Fibroblast of lung (primary cell): ENCODE measurements around the gene KIAA0586. TPM values are rescaled to one million over a fixed set of nuclear protein-coding genes. Genes with fewer than 3 reads are reported as not detected.

ENCODE experiments used
- DNase-seq, 2 donors: peaks; one replicate each; pipeline versions ENCODE4 v3.0.0 to v3.0.0-alpha.2; 2010; ENCODE audit warnings: low read depth in 2 of 2
- H2AFZ ChIP-seq: 2 replicates; pipeline ENCODE4 v1.5.1; 2012; ENCODE audit warnings: low read length, control low read depth, inconsistent platforms
- H3K27ac ChIP-seq: 2 replicates; pipeline ENCODE4 v1.5.1; 2011; ENCODE audit warnings: low read length, control low read depth; ENCODE audit not compliant: insufficient read depth
- H3K27me3 ChIP-seq: 2 replicates; pipeline ENCODE4 v1.5.1; 2011; ENCODE audit warnings: mild to moderate bottlenecking, low read length; ENCODE audit not compliant: control insufficient read depth, insufficient read depth
- H3K36me3 ChIP-seq: 2 replicates; pipeline ENCODE4 v1.5.1; 2011; ENCODE audit warnings: low read length; ENCODE audit not compliant: control insufficient read depth, insufficient read depth
- H3K4me1 ChIP-seq: 2 replicates; pipeline ENCODE4 v1.5.1; 2011; ENCODE audit warnings: low read length; ENCODE audit not compliant: control insufficient read depth, insufficient read depth; ENCODE audit errors: extremely low read depth
- H3K4me2 ChIP-seq: 2 replicates; pipeline ENCODE4 v1.5.1; 2011; ENCODE audit warnings: low read length, control low read depth; ENCODE audit not compliant: insufficient read depth; ENCODE audit errors: extremely low read depth
- H3K4me3 ChIP-seq, 4 experiments: fragments of 200-600 bp in 1 of 4; sonication (generic) in 1 of 4; replicated peaks in 1 of 4; 2 replicates each; pipeline ENCODE4 v1.5.1; 2011 to 2016; ENCODE audit warnings: low read length in 4 of 4, low read depth in 3 of 4, mild to moderate bottlenecking in 3 of 4, control low read depth in 2 of 4, inconsistent platforms in 1 of 4, mixed read lengths in 1 of 4; ENCODE audit not compliant: insufficient read depth in 1 of 4; ENCODE audit errors: control extremely low read depth in 1 of 4
- H3K79me2 ChIP-seq: 2 replicates; pipeline ENCODE4 v1.5.1; 2012; ENCODE audit warnings: mild to moderate bottlenecking, low read length, inconsistent platforms; ENCODE audit not compliant: control insufficient read depth, insufficient read depth
- H3K9ac ChIP-seq: 2 replicates; pipeline ENCODE4 v1.5.1; 2011; ENCODE audit warnings: mild to moderate bottlenecking, low read length, control low read depth; ENCODE audit not compliant: insufficient read depth
- H3K9me3 ChIP-seq: 2 replicates; pipeline ENCODE4 v1.5.1; 2012; ENCODE audit warnings: low read depth, low read length; ENCODE audit not compliant: control insufficient read depth, insufficient read depth
- H4K20me1 ChIP-seq: 2 replicates; pipeline ENCODE4 v1.5.1; 2011; ENCODE audit warnings: low read length; ENCODE audit not compliant: control insufficient read depth, insufficient read depth; ENCODE audit errors: extremely low read depth
- EZH2 ChIP-seq: IDR thresholded peaks from 2 replicates; pipeline ENCODE4 v1.5.1; 2012; ENCODE audit warnings: low read length, control low read depth, mild to moderate bottlenecking; ENCODE audit errors: missing control alignments
- polyA plus RNA-seq, 2 donors: library from polyadenylated mRNA; depleted of rRNA in 1 of 2; stranded (reverse) in 1 of 2; unstranded in 1 of 2; fragments of >200 nt; gene quantifications; 2 replicates each; pipeline ENCODE4 v1.2.1, GENCODE V29; 2011 to 2012; ENCODE audit warnings: missing spikeins in 1 of 2
- total RNA-seq: library from RNA; depleted of rRNA; stranded (reverse); fragments of >200 nt; gene quantifications from 2 replicates; pipeline ENCODE4 v1.2.1, GENCODE V29; 2014
- TF ChIP-seq, protein P1 (sequence below), 2 donors: IDR thresholded peaks in 1 of 2; conservative IDR thresholded peaks in 1 of 2; 1 replicate in 1 of 2; 2 replicates in 1 of 2; pipeline ENCODE4 v1.5.1; 2011 to 2012; ENCODE audit warnings: low read length in 2 of 2, control low read depth in 1 of 2, inconsistent platforms in 1 of 2, low read depth in 1 of 2, mild to moderate bottlenecking in 1 of 2

The KIAA0586 gene
- total and polyA plus RNA-seq, 2 donors (not counting 1 experiment from before 2014, with no cell fraction given), result 17.8 to 18.9 TPM

DNA sequence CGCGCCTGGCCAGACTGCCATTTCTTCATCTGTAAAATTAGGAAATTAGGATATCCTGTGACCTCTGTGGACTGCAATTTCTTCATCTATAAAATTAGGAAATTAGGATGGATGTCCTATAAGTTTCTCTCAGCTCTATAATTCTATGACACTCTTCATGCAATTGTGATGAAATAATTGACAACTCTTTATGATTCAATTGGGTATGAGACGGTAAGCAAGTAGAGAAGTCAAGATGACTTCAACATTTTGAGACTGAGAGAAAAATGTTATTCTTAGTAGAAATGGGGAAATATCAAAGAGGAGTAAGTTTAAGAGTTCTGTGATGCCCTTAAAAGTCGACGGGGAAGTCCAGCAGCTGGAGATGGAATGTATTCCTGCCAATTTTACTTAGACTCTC, 12.0 kb downstream of the KIAA0586 start:
- Histone ChIP-seq H4K20me1 (no peaks in the 10 kb centered on the region), H3K27ac (no peak overlapping the region), H3K4me3 (no peak overlapping the region), H3K9ac (no peak overlapping the region), H3K36me3 (no peaks in the 10 kb centered on the region), H3K4me2 (no peak overlapping the region), H3K9me3 (no peaks in the 10 kb centered on the region), H3K4me1 (no peaks in the 10 kb centered on the region), H3K79me2 (no peaks in the 10 kb centered on the region), H3K27me3 (no peaks in the 10 kb centered on the region), H2AFZ (no peak overlapping the region)
- DNase-seq, result no peak
- TF ChIP-seq EZH2, result no peak

DNA sequence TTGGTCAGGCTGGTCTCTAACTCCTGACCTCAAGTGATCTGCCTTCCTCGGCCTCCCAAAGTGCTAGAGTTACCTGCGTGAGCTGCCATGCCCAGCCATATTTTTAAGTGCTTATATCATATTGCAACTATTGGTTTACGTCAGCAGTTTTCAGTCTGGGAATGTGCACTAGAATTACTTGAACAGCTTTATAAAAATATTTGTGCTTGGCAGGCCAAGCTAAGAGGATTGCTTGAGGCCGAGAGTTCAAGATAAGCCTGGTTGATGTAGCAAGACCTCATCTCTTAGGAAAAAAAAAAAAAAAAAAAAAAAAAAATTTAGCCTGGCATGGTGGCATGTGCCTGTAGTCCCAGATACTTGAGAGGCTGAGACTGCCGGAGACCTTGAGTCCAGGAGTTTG, 17.1 kb downstream of the KIAA0586 start:
- no peak for DNase-seq
- no peaks in the 10 kb centered on the region for H3K9me3 ChIP-seq
- H3K4me1 ChIP-seq, result no peaks in the 10 kb centered on the region
- H3K4me2 ChIP-seq, result no peak overlapping the region
- no peak for TF ChIP-seq EZH2
- TF ChIP-seq, protein P1, sequence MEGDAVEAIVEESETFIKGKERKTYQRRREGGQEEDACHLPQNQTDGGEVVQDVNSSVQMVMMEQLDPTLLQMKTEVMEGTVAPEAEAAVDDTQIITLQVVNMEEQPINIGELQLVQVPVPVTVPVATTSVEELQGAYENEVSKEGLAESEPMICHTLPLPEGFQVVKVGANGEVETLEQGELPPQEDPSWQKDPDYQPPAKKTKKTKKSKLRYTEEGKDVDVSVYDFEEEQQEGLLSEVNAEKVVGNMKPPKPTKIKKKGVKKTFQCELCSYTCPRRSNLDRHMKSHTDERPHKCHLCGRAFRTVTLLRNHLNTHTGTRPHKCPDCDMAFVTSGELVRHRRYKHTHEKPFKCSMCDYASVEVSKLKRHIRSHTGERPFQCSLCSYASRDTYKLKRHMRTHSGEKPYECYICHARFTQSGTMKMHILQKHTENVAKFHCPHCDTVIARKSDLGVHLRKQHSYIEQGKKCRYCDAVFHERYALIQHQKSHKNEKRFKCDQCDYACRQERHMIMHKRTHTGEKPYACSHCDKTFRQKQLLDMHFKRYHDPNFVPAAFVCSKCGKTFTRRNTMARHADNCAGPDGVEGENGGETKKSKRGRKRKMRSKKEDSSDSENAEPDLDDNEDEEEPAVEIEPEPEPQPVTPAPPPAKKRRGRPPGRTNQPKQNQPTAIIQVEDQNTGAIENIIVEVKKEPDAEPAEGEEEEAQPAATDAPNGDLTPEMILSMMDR (conservative IDR thresholded peaks at IDR 0.05 in 1 of 2, IDR thresholded peaks at IDR 0.05 in 1 of 2; ENCODE audit: low read depth in 1 of 2, low read length in 2 of 2), result no peak
- no peaks in the 10 kb centered on the region for H3K36me3 ChIP-seq
- no peak overlapping the region for H3K4me3 ChIP-seq
- H4K20me1 ChIP-seq, result no peaks in the 10 kb centered on the region
- H2AFZ ChIP-seq, result no peak overlapping the region
- H3K79me2 ChIP-seq, result no peaks in the 10 kb centered on the region
- H3K27ac ChIP-seq, result no peak overlapping the region
- H3K27me3 ChIP-seq, result no peaks in the 10 kb centered on the region
- no peak overlapping the region for H3K9ac ChIP-seq

DNA sequence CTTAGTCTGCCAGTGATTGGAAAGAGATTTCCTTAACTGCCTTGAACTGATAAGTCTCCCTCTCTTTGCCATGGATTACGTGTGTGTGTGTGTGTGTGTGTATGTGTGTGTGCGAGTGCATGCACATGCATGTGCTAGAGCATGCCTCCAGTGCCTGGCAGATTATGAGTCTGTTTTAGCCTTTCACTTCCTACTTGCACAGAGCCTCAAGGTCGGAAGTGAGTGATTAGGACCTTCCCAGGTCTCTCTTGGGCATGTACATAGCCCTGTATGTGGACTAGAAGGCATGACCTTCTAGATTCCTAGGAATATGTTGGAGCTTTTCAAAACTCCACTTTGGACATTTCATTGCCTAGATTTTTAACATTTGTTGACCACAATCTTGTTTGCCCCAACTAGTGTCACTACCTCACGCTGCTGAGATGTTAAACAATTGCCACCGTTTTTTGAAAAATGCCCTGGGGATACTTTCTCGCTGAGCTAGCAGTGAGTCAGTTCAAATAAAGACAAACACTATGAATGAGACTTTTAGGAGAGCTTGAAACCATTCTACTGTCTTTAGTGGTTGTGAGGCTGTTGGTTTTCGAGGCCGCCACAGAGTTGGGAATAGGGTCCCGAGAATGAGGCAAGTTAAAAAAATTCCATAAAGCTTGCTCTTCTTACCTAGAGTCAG, 28.2 kb downstream of the KIAA0586 start:
- no peak overlapping the region for H3K9ac ChIP-seq
- peak in 1 of 2 donors; percentile 55 for DNase-seq
- H3K4me1 ChIP-seq, result no peaks in the 10 kb centered on the region
- peaks cover 3% of the 10 kb centered on the region for H3K36me3 ChIP-seq
- no peak overlapping the region for H3K27ac ChIP-seq
- no peak overlapping the region for H3K4me3 ChIP-seq
- no peaks in the 10 kb centered on the region for H3K27me3 ChIP-seq
- H3K4me2 ChIP-seq, result no peak overlapping the region
- TF ChIP-seq, protein P1 (conservative IDR thresholded peaks at IDR 0.05 in 1 of 2, IDR thresholded peaks at IDR 0.05 in 1 of 2; ENCODE audit: low read depth in 1 of 2, low read length in 2 of 2), result no peak
- TF ChIP-seq EZH2, result no peak
- no peak overlapping the region for H2AFZ ChIP-seq
- H3K79me2 ChIP-seq, result no peaks in the 10 kb centered on the region
- no peaks in the 10 kb centered on the region for H4K20me1 ChIP-seq
- no peaks in the 10 kb centered on the region for H3K9me3 ChIP-seq
